Measurements from ENCODE around the gene ZIM2. TPM values are rescaled to one million over a fixed set of nuclear protein-coding genes. Genes with fewer than 3 reads are reported as not detected.

Gene ZIM2
- total and polyA plus RNA-seq, 10 donors, result 0.73 TPM; not detected in 9

GRCh38 chr19:56821209-56821608 lies 19.3 kb downstream of the ZIM2 start:
- peaks cover 0 to 91% (median 39%) of the 10 kb centered on the region in 8 donors for H3K9me3 ChIP-seq
- H3K4me3 ChIP-seq, result no peak overlapping the region
- H3K36me3 ChIP-seq, result peaks cover 0 to 7% (median 0%) of the 10 kb centered on the region in 6 donors
- no peak for TF ChIP-seq CTCF (IDR thresholded peaks at IDR 0.05 in 8 of 11, conservative IDR thresholded peaks at IDR 0.05 in 3 of 11)
- TF ChIP-seq POLR2AphosphoS5 (IDR thresholded peaks at IDR 0.05), result no peak
- 61 to 75% (median 70%) methylated on average over 5 of the region's 5 CpGs for WGBS, 5 donors
- H3K27ac ChIP-seq, result no peak overlapping the region
- H3K27me3 ChIP-seq (replicated peaks in 1 of 7), result no peaks in the 10 kb centered on the region
- no peaks in the 10 kb centered on the region for H3K4me1 ChIP-seq
- intact Hi-C loops (cut with DNase I; ENCODE audit: low total_unique reads), result no loop called here
- no peak for DNase-seq

GRCh38 chr19:56819166-56819565 lies 21.4 kb downstream of the ZIM2 start:
- no peak for TF ChIP-seq POLR2A (IDR thresholded peaks at IDR 0.05)
- TF ChIP-seq CTCF (IDR thresholded peaks at IDR 0.05 in 8 of 11, conservative IDR thresholded peaks at IDR 0.05 in 3 of 11), result no peak
- no peak for TF ChIP-seq POLR2AphosphoS5 (IDR thresholded peaks at IDR 0.05)
- peaks cover 0 to 96% (median 49%) of the 10 kb centered on the region in 8 donors for H3K9me3 ChIP-seq
- no peak overlapping the region for H3K4me3 ChIP-seq
- intact Hi-C loops (cut with DNase I; ENCODE audit: low total_unique reads), result no loop called here
- H3K36me3 ChIP-seq, result peaks cover 0 to 7% (median 0%) of the 10 kb centered on the region in 6 donors
- WGBS, 5 donors, result 67 to 88% (median 71%) methylated on average over 2 of the region's 2 CpGs
- DNase-seq, result no peak
- H3K27ac ChIP-seq, result no peak overlapping the region
- H3K4me1 ChIP-seq, result no peaks in the 10 kb centered on the region
- H3K27me3 ChIP-seq (replicated peaks in 1 of 7), result no peaks in the 10 kb centered on the region

- Histone ChIP-seq H3K27ac (no peak overlapping the region), H3K4me3 (no peak overlapping the region), H3K27me3 (replicated peaks in 1 of 7) (no peaks in the 10 kb centered on the region), H3K9me3 (peaks cover 0 to 59% (median 30%) of the 10 kb centered on the region in 8 donors), H3K36me3 (peaks cover 0 to 7% (median 0%) of the 10 kb centered on the region in 6 donors), H3K4me1 (no peaks in the 10 kb centered on the region)
- WGBS, 5 donors, result 71 to 87% (median 80%) methylated on average over 7 of the region's 7 CpGs
- no peak for TF ChIP-seq POLR2AphosphoS5 (IDR thresholded peaks at IDR 0.05)
- no peak for TF ChIP-seq CTCF (IDR thresholded peaks at IDR 0.05 in 8 of 11, conservative IDR thresholded peaks at IDR 0.05 in 3 of 11)
- TF ChIP-seq POLR2A (IDR thresholded peaks at IDR 0.05), result no peak
- intact Hi-C loops (cut with DNase I; ENCODE audit: low total_unique reads), result no loop called here
- no peak for DNase-seq
These were observed 25.9 kb downstream of the ZIM2 start for GRCh38 chr19:56814656-56815055.

- Histone ChIP-seq H3K4me3 (no peak overlapping the region), H3K27ac (no peak overlapping the region), H3K9me3 (peaks cover 0 to 59% (median 27%) of the 10 kb centered on the region in 8 donors), H3K4me1 (no peaks in the 10 kb centered on the region), H3K27me3 (replicated peaks in 1 of 7) (no peaks in the 10 kb centered on the region), H3K36me3 (peaks cover 0 to 7% (median 0%) of the 10 kb centered on the region in 6 donors)
- intact Hi-C loops (cut with DNase I; ENCODE audit: low total_unique reads), result no loop called here
- no peak for DNase-seq
- WGBS, 5 donors, result 61 to 88% (median 77%) methylated on average over 5 of the region's 5 CpGs
- TF ChIP-seq CTCF (IDR thresholded peaks at IDR 0.05 in 8 of 11, conservative IDR thresholded peaks at IDR 0.05 in 3 of 11), result no peak
- TF ChIP-seq POLR2A (IDR thresholded peaks at IDR 0.05), result no peak
- TF ChIP-seq POLR2AphosphoS5 (IDR thresholded peaks at IDR 0.05), result no peak
These were observed 27.0 kb downstream of the ZIM2 start for GRCh38 chr19:56813531-56813930.
